WTC11 (cell line): Measurements from ENCODE around the gene ADGRF1.

ENCODE experiments used
- AFF4 ChIP-seq: sonication (generic); formaldehyde crosslinking; IDR thresholded peaks from 2 replicates; pipeline ENCODE4 v1.8.1; 2023; ENCODE audit warnings: mild to moderate bottlenecking, missing genetic modification reagents, borderline replicate concordance
- CTCF ChIP-seq: fragments of 200-600 bp; IDR thresholded peaks from 2 replicates; pipeline ENCODE4 v1.8.0; 2022; ENCODE audit warnings: antibody characterized with exemption
- E2F5 ChIP-seq: sonication (generic); formaldehyde crosslinking; IDR thresholded peaks from 2 replicates; pipeline ENCODE4 v1.8.1; 2022; ENCODE audit warnings: mild to moderate bottlenecking, moderate library complexity, missing genetic modification reagents
- ESRRA ChIP-seq: sonication (generic); formaldehyde crosslinking; IDR thresholded peaks from 2 replicates; pipeline ENCODE4 v1.8.1; 2022; ENCODE audit warnings: mild to moderate bottlenecking, missing genetic modification reagents, borderline replicate concordance
- FOXJ3 ChIP-seq: sonication (generic); formaldehyde crosslinking; IDR thresholded peaks from 2 replicates; pipeline ENCODE4 v1.9.0; 2021; ENCODE audit warnings: missing genetic modification reagents, mild to moderate bottlenecking, borderline replicate concordance
- FOXP1 ChIP-seq: sonication (generic); formaldehyde crosslinking; IDR thresholded peaks from 2 replicates; pipeline ENCODE4 v1.8.0; 2022; ENCODE audit warnings: missing genetic modification reagents, mild to moderate bottlenecking, moderate library complexity, borderline replicate concordance
- FOXP4 ChIP-seq: sonication (generic); formaldehyde crosslinking; IDR thresholded peaks from 2 replicates; pipeline ENCODE4 v1.8.0; 2022; ENCODE audit warnings: mild to moderate bottlenecking, missing genetic modification reagents
- GTF2I ChIP-seq: fragments of 250-450 bp; sonication (Bioruptor Pico); conservative IDR thresholded peaks from 2 replicates; pipeline ENCODE4 v1.4.0; 2021; ENCODE audit warnings: mild to moderate bottlenecking
- PREB ChIP-seq: sonication (generic); formaldehyde crosslinking; IDR thresholded peaks from 2 replicates; pipeline ENCODE4 v1.8.1; 2022; ENCODE audit warnings: mild to moderate bottlenecking, missing genetic modification reagents, moderate library complexity, borderline replicate concordance
- PRRX2 ChIP-seq: fragments of 250-450 bp; sonication (Bioruptor Pico); IDR thresholded peaks from 2 replicates; pipeline ENCODE4 v1.8.0; 2021; ENCODE audit warnings: mild to moderate bottlenecking
- STAT6 ChIP-seq: sonication (generic); formaldehyde crosslinking; conservative IDR thresholded peaks from 2 replicates; pipeline ENCODE4 v1.8.1; 2023; ENCODE audit warnings: mild to moderate bottlenecking, low read depth, missing genetic modification reagents, moderate library complexity
- TCF7 ChIP-seq: sonication (generic); formaldehyde crosslinking; IDR thresholded peaks from 2 replicates; pipeline ENCODE4 v1.8.0; 2022; ENCODE audit warnings: mild to moderate bottlenecking, low read depth, missing genetic modification reagents, moderate library complexity
- TEAD4 ChIP-seq: sonication (generic); formaldehyde crosslinking; IDR thresholded peaks from 2 replicates; pipeline ENCODE4 v1.8.0; 2022; ENCODE audit warnings: mild to moderate bottlenecking, missing genetic modification reagents

GRCh38 chr6:47075741-47076421 lies 33.7 kb upstream of the ADGRF1 start:
- TF ChIP-seq ESRRA (CRISPR knock-in tag): no peak
- TF ChIP-seq CTCF: no peak
- TF ChIP-seq AFF4: no peak
- no peak for TF ChIP-seq TEAD4
- TF ChIP-seq TCF7: no peak
- TF ChIP-seq FOXJ3 (CRISPR knock-in tag): no peak
- no peak for TF ChIP-seq E2F5 (CRISPR knock-in tag)
- TF ChIP-seq STAT6 (CRISPR knock-in tag): no peak
- no peak for TF ChIP-seq FOXP4 (CRISPR knock-in tag)
- no peak for TF ChIP-seq GTF2I
- no peak for TF ChIP-seq FOXP1 (CRISPR knock-in tag)
- no peak for TF ChIP-seq PREB (CRISPR knock-in tag)
- no peak for TF ChIP-seq PRRX2 (CRISPR knock-in tag)
